GM12891 (cell line): ENCODE measurements around the gene ZMIZ1.

Source experiments
- POLR2A ChIP-seq: IDR thresholded peaks from 2 replicates; pipeline ENCODE4 v1.6.1; 2011; ENCODE audit warnings: low read depth, low read length, control low read depth
- POLR2AphosphoS5 ChIP-seq: IDR thresholded peaks from 2 replicates; pipeline ENCODE4 v1.6.1; 2011; ENCODE audit warnings: low read depth, low read length, control low read depth
- POU2F2 ChIP-seq: IDR thresholded peaks from 2 replicates; pipeline ENCODE4 v1.6.1; 2011; ENCODE audit warnings: low read depth, mild to moderate bottlenecking, control low read depth, low read length, moderate library complexity
- SPI1 ChIP-seq: IDR thresholded peaks from 2 replicates; pipeline ENCODE4 v1.6.1; 2011; ENCODE audit warnings: low read depth, low read length, control low read depth
- TAF1 ChIP-seq: IDR thresholded peaks from 2 replicates; pipeline ENCODE4 v1.6.1; 2011; ENCODE audit warnings: low read depth, low read length, control low read depth

DNA sequence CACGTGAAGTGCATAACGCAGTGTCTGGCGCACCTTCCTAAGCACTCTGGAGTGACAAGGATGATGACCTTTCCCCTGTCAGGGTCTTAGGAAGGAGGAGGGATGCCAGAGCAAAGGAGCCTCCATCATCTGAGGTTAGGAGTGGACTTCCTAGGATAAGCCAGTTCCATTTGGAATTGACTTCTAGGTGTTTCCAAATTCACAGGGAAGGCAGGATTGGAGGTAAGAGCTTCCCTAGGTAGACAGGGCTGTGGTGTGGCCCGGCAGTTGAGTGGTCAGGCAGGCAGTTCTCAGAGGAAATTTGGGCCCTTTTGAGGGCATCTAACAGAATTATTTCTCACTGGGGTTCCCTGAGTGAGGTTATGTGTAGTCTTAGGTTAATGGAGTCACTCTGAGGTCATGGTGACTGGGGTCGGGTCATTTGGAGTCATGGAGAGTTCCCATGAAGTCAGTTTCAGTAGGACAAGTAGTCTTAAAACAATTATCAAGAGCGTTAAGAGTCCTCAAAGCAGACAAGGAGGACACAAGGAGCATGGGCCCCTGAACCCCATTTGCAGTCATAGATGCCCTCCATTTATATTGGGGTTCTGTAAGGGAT lies 286.8 kb downstream of the ZMIZ1 start:
- TF ChIP-seq POLR2AphosphoS5 (peak; percentile 70; the same call in 1 of the 2 replicates), POLR2A (peak; percentile 61; the same call in 1 of the 2 replicates), TAF1 (no peak), SPI1 (no peak), POU2F2 (no peak)
